ENCODE data around the gene B4GALT2.

Gene B4GALT2

GRCh38 chr1:43978551-43979260 lies at the start of gene B4GALT2:
Gene B4GALT2, plus strand, starts transcription at chr1:43979210. Its CDS starts 1,951 bp downstream, at chr1:43981161.
- TF ChIP-seq, protein P1, sequence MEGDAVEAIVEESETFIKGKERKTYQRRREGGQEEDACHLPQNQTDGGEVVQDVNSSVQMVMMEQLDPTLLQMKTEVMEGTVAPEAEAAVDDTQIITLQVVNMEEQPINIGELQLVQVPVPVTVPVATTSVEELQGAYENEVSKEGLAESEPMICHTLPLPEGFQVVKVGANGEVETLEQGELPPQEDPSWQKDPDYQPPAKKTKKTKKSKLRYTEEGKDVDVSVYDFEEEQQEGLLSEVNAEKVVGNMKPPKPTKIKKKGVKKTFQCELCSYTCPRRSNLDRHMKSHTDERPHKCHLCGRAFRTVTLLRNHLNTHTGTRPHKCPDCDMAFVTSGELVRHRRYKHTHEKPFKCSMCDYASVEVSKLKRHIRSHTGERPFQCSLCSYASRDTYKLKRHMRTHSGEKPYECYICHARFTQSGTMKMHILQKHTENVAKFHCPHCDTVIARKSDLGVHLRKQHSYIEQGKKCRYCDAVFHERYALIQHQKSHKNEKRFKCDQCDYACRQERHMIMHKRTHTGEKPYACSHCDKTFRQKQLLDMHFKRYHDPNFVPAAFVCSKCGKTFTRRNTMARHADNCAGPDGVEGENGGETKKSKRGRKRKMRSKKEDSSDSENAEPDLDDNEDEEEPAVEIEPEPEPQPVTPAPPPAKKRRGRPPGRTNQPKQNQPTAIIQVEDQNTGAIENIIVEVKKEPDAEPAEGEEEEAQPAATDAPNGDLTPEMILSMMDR (IDR thresholded peaks at IDR 0.05; ENCODE audit: low read depth, low read length) = no peak
- peak; percentile 14 to 35 for DNase-seq (ENCODE audit: low read depth in 2 of 2)
- H3K4me3 ChIP-seq (replicated peaks in 1 of 2; ENCODE audit: low read depth in 2 of 2, low read length in 2 of 2) = peak within 1 kb of the TSS; percentile 57 to 69

GRCh38 chr1:43930168-43930948 lies 48.7 kb upstream of the B4GALT2 start:
- DNase-seq (ENCODE audit: low read depth in 2 of 2) = no peak
- no peak overlapping the region for H3K4me3 ChIP-seq (replicated peaks in 1 of 2; ENCODE audit: low read depth in 2 of 2, low read length in 2 of 2)
- TF ChIP-seq, protein P1 (IDR thresholded peaks at IDR 0.05; ENCODE audit: low read depth, low read length) = peak; percentile 27

GRCh38 chr1:43930949-43931275 lies 48.1 kb upstream of the B4GALT2 start:
- DNase-seq (ENCODE audit: low read depth in 2 of 2) = no peak
- H3K4me3 ChIP-seq (replicated peaks in 1 of 2; ENCODE audit: low read depth in 2 of 2, low read length in 2 of 2) = no peak overlapping the region
- TF ChIP-seq, protein P1 (IDR thresholded peaks at IDR 0.05; ENCODE audit: low read depth, low read length) = no peak

- TF ChIP-seq, protein P1 (IDR thresholded peaks at IDR 0.05; ENCODE audit: low read depth, low read length) = no peak
- DNase-seq (ENCODE audit: low read depth in 2 of 2) = no peak
- no peak overlapping the region for H3K4me3 ChIP-seq (replicated peaks in 1 of 2; ENCODE audit: low read depth in 2 of 2, low read length in 2 of 2)
Observed at GRCh38 chr1:43931711-43932660, 47.0 kb upstream of the B4GALT2 start.

- TF ChIP-seq, protein P1 (IDR thresholded peaks at IDR 0.05; ENCODE audit: low read depth, low read length) = no peak
- DNase-seq (ENCODE audit: low read depth in 2 of 2) = peak; percentile 25 to 60
- peak overlapping the region; percentile 39 to 43 for H3K4me3 ChIP-seq (replicated peaks in 1 of 2; ENCODE audit: low read depth in 2 of 2, low read length in 2 of 2)
Observed at GRCh38 chr1:43932786-43933385, 46.1 kb upstream of the B4GALT2 start.

All from cardiac fibroblast (primary cell).